Epithelial cell of proximal tubule (primary cell): ENCODE results near the gene SMAD4. TPM values are rescaled to one million over a fixed set of nuclear protein-coding genes. Genes with fewer than 3 reads are reported as not detected.
"Not testable (repeated sequence)": the region's sequence is repeated elsewhere in the genome, so short reads cannot be mapped to it uniquely, and the experiment has no call there.

ENCODE experiments used
- DNase-seq: peaks from one replicate; pipeline ENCODE4 v3.0.0-alpha.2; 2011; ENCODE audit warnings: low read depth
- H3K4me3 ChIP-seq: 2 replicates; pipeline ENCODE4 v1.5.1; 2011; ENCODE audit warnings: low read depth, mild to moderate bottlenecking, low read length
- CTCF ChIP-seq: conservative IDR thresholded peaks from 2 replicates; pipeline ENCODE4 v1.5.1; 2012; ENCODE audit warnings: low read depth, mild to moderate bottlenecking, low read length
- total RNA-seq: library from RNA; depleted of rRNA; stranded (reverse); fragments of >200 nt; gene quantifications from 2 replicates; pipeline ENCODE4 v1.2.3, GENCODE V29; 2015

Gene SMAD4
- total RNA-seq, 1 donor from 2014 or later: 82.6 TPM

GRCh38 chr18:51078026-51078425 is 48.0 kb downstream of the SMAD4 start:
- H3K4me3 ChIP-seq: no peak overlapping the region
- TF ChIP-seq CTCF: no peak
- no peak for DNase-seq

- DNase-seq: peak; percentile 29
- no peak for TF ChIP-seq CTCF
- H3K4me3 ChIP-seq: no peak overlapping the region
Observed at GRCh38 chr18:51082571-51083267, 52.7 kb downstream of the SMAD4 start.

GRCh38 chr18:51083398-51083797 is 53.4 kb downstream of the SMAD4 start:
- no peak for DNase-seq
- H3K4me3 ChIP-seq: no peak overlapping the region

GRCh38 chr18:51088410-51088809 is 58.4 kb downstream of the SMAD4 start:
- TF ChIP-seq CTCF: no peak
- DNase-seq: no peak
- H3K4me3 ChIP-seq: no peak overlapping the region

More at GRCh38 chr18:51083398-51083797, 53.4 kb downstream of the SMAD4 start:
- no peak for TF ChIP-seq CTCF

- no peak for TF ChIP-seq CTCF
- no peak overlapping the region for H3K4me3 ChIP-seq
- no peak for DNase-seq
Observed at GRCh38 chr18:51089691-51090090, 59.7 kb downstream of the SMAD4 start.

GRCh38 chr18:51091270-51091669 is 61.3 kb downstream of the SMAD4 start:
- DNase-seq: no peak
- no peak for TF ChIP-seq CTCF

GRCh38 chr18:51092117-51092516 is 62.1 kb downstream of the SMAD4 start:
- DNase-seq: no peak
- no peak for TF ChIP-seq CTCF
- no peak overlapping the region for H3K4me3 ChIP-seq

More at GRCh38 chr18:51091270-51091669, 61.3 kb downstream of the SMAD4 start:
- no peak overlapping the region for H3K4me3 ChIP-seq

- not testable (repeated sequence) for DNase-seq, H3K4me3 ChIP-seq
Observed at GRCh38 chr18:51092967-51093366, 63.0 kb downstream of the SMAD4 start.
